K562 (cell line): ENCODE data around the gene NEB. TPM values are rescaled to one million over a fixed set of nuclear protein-coding genes. Genes with fewer than 3 reads are reported as not detected.

Source experiments
- ATAC-seq: fragments of 200-7000 bp; cut with Tn5 transposase; 3 replicates; pipeline ENCODE4 v1.9.1; 2020; ENCODE audit warnings: moderate library complexity
- BruUV-seq: library from RNA; stranded (reverse); fragments of 400-500 nt; replicated peaks from 2 replicates; lab custom pipeline; 2021; lab: Mats Ljungman, UMichigan
- CTCF ChIA-PET: fragments of 300-600 bp; formaldehyde crosslinking; extraction: SDS; loops from one replicate; lab custom pipeline; 2021; ENCODE audit warnings: low intra/inter-chr PET ratio; lab: Yijun Ruan, JAX
- POLR2A ChIA-PET: fragments of 300-600, 350-650 bp; sonication (Branson Sonifier 250); formaldehyde crosslinking; extraction: SDS; loops from one replicate; lab custom pipeline; 2021; ENCODE audit warnings: antibody characterized with exemption, inconsistent platforms; lab: Yijun Ruan, JAX
- DNase-seq, 4 experiments: peaks; one replicate each; pipeline versions ENCODE4 v3.0.0 to v3.0.0-alpha.2; 2011 to 2018; ENCODE audit warnings: low spot score in 3 of 4, mixed read lengths in 3 of 4; ENCODE audit errors: extremely low read depth in 1 of 4
- FAIRE-seq: peaks from 2 replicates; lab custom pipeline; 2011; peaks lifted over from hg19 to GRCh38; lab: Jason Lieb, UNC
- H2AFZ ChIP-seq: 2 replicates; pipeline ENCODE4 v1.6.0; 2011; ENCODE audit warnings: low read depth, low read length, control low read depth, inconsistent platforms
- H3K27ac ChIP-seq: fragments of 200-600 bp; 3 replicates; pipeline ENCODE4 v1.8.0; 2011; ENCODE audit warnings: low read depth, mild to moderate bottlenecking, control low read depth, inconsistent platforms, low read length, moderate library complexity, mixed read lengths; ENCODE audit errors: extremely low read depth
- H3K27me3 ChIP-seq, 2 experiments: fragments of 300-600 bp in 1 of 2; 2 replicates in 1 of 2; 3 replicates in 1 of 2; pipeline versions ENCODE4 v1.6.0 to v1.8.0; 2011; ENCODE audit warnings: inconsistent platforms in 2 of 2, low read length in 2 of 2, mild to moderate bottlenecking in 1 of 2, mixed read lengths in 1 of 2, moderate library complexity in 1 of 2; ENCODE audit not compliant: control insufficient read depth in 2 of 2, insufficient read depth in 2 of 2
- H3K36me3 ChIP-seq: fragments of 300-600 bp; 3 replicates; pipeline ENCODE4 v1.8.0; 2011; ENCODE audit warnings: mild to moderate bottlenecking, low read length, inconsistent platforms; ENCODE audit not compliant: control insufficient read depth, insufficient read depth
- H3K4me1 ChIP-seq, 2 experiments: fragments of 200-600 bp in 1 of 2; replicated peaks in 1 of 2; 2 replicates in 1 of 2; 3 replicates in 1 of 2; pipeline versions ENCODE4 v1.5.1 to v1.8.0; 2011; ENCODE audit warnings: inconsistent platforms in 2 of 2, low read length in 2 of 2, mild to moderate bottlenecking in 1 of 2, mixed read lengths in 1 of 2, moderate library complexity in 1 of 2; ENCODE audit not compliant: control insufficient read depth in 2 of 2, insufficient read depth in 2 of 2
- H3K4me2 ChIP-seq: 2 replicates; pipeline ENCODE4 v1.6.1; 2011; ENCODE audit warnings: low read length, control low read depth, inconsistent platforms, mixed read lengths; ENCODE audit not compliant: insufficient read depth
- H3K4me3 ChIP-seq: fragments of 200-600 bp; sonication (generic), shearing (Covaris generic); 2 replicates; pipeline ENCODE4 v1.5.1; 2016; ENCODE audit warnings: control low read depth, inconsistent platforms
- H3K79me2 ChIP-seq: fragments of 200-600 bp; 3 replicates; pipeline ENCODE4 v1.8.0; 2011; ENCODE audit warnings: low read length, inconsistent platforms; ENCODE audit not compliant: control insufficient read depth, insufficient read depth
- H3K9ac ChIP-seq, 2 experiments: 2 replicates each; pipeline versions ENCODE4 v1.6.0 to v1.6.1; 2011; ENCODE audit warnings: low read depth in 2 of 2, low read length in 2 of 2, control low read depth in 1 of 2, inconsistent platforms in 1 of 2, mild to moderate bottlenecking in 1 of 2, mixed read lengths in 1 of 2; ENCODE audit not compliant: insufficient read depth in 1 of 2
- H3K9me1 ChIP-seq: one replicate; pipeline ENCODE4 v1.6.0; 2011; ENCODE audit warnings: inconsistent platforms, mild to moderate bottlenecking, low read length, moderate library complexity; ENCODE audit not compliant: control insufficient read depth, insufficient read depth
- H3K9me3 ChIP-seq: replicated peaks from 2 replicates; pipeline ENCODE4 v1.5.1; 2011; ENCODE audit warnings: low read depth, low read length, inconsistent platforms; ENCODE audit not compliant: control insufficient read depth, insufficient read depth
- H4K20me1 ChIP-seq: replicated peaks from 2 replicates; pipeline ENCODE4 v1.6.1; 2011; ENCODE audit warnings: low read length, inconsistent platforms, mixed read lengths; ENCODE audit not compliant: control insufficient read depth, insufficient read depth
- ARID4B ChIP-seq: sonication (generic); formaldehyde crosslinking; IDR thresholded peaks from 2 replicates; pipeline ENCODE4 v1.8.0; 2022; ENCODE audit warnings: mild to moderate bottlenecking, missing genetic modification reagents
- ATF1 ChIP-seq, 2 experiments: fragments of 450-650 bp in 1 of 2; IDR thresholded peaks; 2 replicates each; pipeline ENCODE4 v1.6.1; 2016; ENCODE audit warnings: missing compliant biosample characterization in 1 of 2, missing genetic modification characterization in 1 of 2
- BHLHE40 ChIP-seq: IDR thresholded peaks from 2 replicates; pipeline ENCODE4 v1.6.1; 2011; ENCODE audit warnings: low read length, improper control_type of control experiment
- CBFA2T2 ChIP-seq: fragments of 450-650 bp; conservative IDR thresholded peaks from 2 replicates; pipeline ENCODE4 v1.6.1; 2017; ENCODE audit warnings: mild to moderate bottlenecking
- E2F4 ChIP-seq: sonication (generic); formaldehyde crosslinking; IDR thresholded peaks from 2 replicates; pipeline ENCODE4 v1.8.0; 2022; ENCODE audit warnings: mild to moderate bottlenecking, low read depth, missing genetic modification reagents
- GMEB1 ChIP-seq: fragments of 250-450 bp; sonication (Bioruptor Pico); IDR thresholded peaks from 2 replicates; pipeline ENCODE4 v1.4.0; 2020; ENCODE audit warnings: mild to moderate bottlenecking
- HNRNPK ChIP-seq: fragments of 200-400 bp; formaldehyde crosslinking; IDR thresholded peaks from one replicate; pipeline ENCODE4 v1.6.1; 2018; ENCODE audit warnings: mild to moderate bottlenecking, low read depth, low read length; ENCODE audit not compliant: poor library complexity, severe bottlenecking
- NR2C2 ChIP-seq, 2 experiments: fragments of 200-800 bp in 1 of 2; sonication (Bioruptor generic) in 1 of 2; sonication (generic) in 1 of 2; formaldehyde crosslinking in 1 of 2; IDR thresholded peaks; 2 replicates each; pipeline versions ENCODE4 v1.6.1 to v1.8.0; 2016 to 2022; ENCODE audit warnings: mild to moderate bottlenecking in 1 of 2, missing compliant biosample characterization in 1 of 2, missing genetic modification characterization in 1 of 2, missing genetic modification reagents in 1 of 2
- PHB2 ChIP-seq: fragments of 450-650 bp; IDR thresholded peaks from 2 replicates; pipeline ENCODE4 v1.6.1; 2017; ENCODE audit warnings: low read depth
- TAF7 ChIP-seq: fragments of 450-650 bp; IDR thresholded peaks from 2 replicates; pipeline ENCODE4 v1.6.1; 2016; ENCODE audit warnings: missing genetic modification characterization, missing compliant biosample characterization
- TBP ChIP-seq: optimal IDR thresholded peaks from 2 replicates; pipeline ENCODE3; 2011; ENCODE audit warnings: low read depth, low read length, improper control_type of control experiment
- THAP12 ChIP-seq: fragments of 250-450 bp; sonication (Bioruptor Pico); IDR thresholded peaks from 2 replicates; pipeline ENCODE4 v1.9.0; 2021; ENCODE audit warnings: mild to moderate bottlenecking, inconsistent platforms
- ZNF140 ChIP-seq: fragments of 250-450 bp; sonication (Bioruptor Pico); IDR thresholded peaks from 2 replicates; pipeline ENCODE4 v1.8.0; 2021; ENCODE audit warnings: moderate library complexity, mild to moderate bottlenecking, inconsistent platforms
- WGBS: fragments of 100-300 bp; shearing (Covaris generic); methylation state at CpG from one replicate; pipeline ENCODE4 v1.1.6; 2016; ENCODE audit warnings: low coverage, mixed read lengths; ENCODE audit not compliant: insufficient coverage; ENCODE audit errors: missing lambda C conversion rate; 5-methylcytosine and 5-hydroxymethylcytosine counted together
- in situ Hi-C: fragments of 300-500 bp; cut with MboI; formaldehyde crosslinking; loops from 4 replicates; pipeline ENCODE4 v1.15.0; 2018; ENCODE audit warnings: inconsistent platforms, mixed read lengths
- intact Hi-C: fragments of 100-400 bp; cut with micrococcal nuclease; formaldehyde crosslinking; loops from 2 replicates; pipeline ENCODE4 v1.14.2; 2022
- polyA plus RNA-seq, 8 experiments: library from polyadenylated mRNA; depleted of rRNA in 4 of 8; stranded (reverse) in 5 of 8; unstranded in 3 of 8; fragments of >200 nt; fragmentation: Nextera tagmentation in 2 of 8; fragmentation: Illumina TruSeq in 1 of 8; extraction: Ambion mirVana in 2 of 8; extraction: Trizol in 1 of 8; gene quantifications; 2 replicates each; pipeline versions ENCODE4 v1.2.1 to v1.2.3, GENCODE V29; 2011 to 2014; ENCODE audit warnings: inconsistent platforms in 1 of 8, missing spikeins in 1 of 8
- total RNA-seq, 7 experiments: library from RNA; depleted of rRNA in 6 of 7; stranded (reverse); fragments of >200 nt in 6 of 7; fragmentation: Illumina TruSeq in 2 of 7; extraction: Trizol in 2 of 7; gene quantifications; 2 replicates each; pipeline versions ENCODE4 v1.2.1 to v1.2.3, GENCODE V29; 2011 to 2021; ENCODE audit warnings: low replicate concordance in 1 of 7

The NEB gene
- total and polyA plus RNA-seq, 9 of the 15 experiments (the other 6 are each of a cell fraction or from before 2014, with no cell fraction given): 1.7 to 3.8 (median 2.9) TPM

- in situ Hi-C loops: no loop called here
- no peak for FAIRE-seq
- H3K4me2 ChIP-seq: no peak overlapping the region
- TF ChIP-seq ARID4B (CRISPR knock-in tag) (no peak), HNRNPK (no peak), BHLHE40 (no peak), TBP (no peak), E2F4 (CRISPR knock-in tag) (no peak), PHB2 (no peak), GMEB1 (CRISPR knock-in tag) (no peak), THAP12 (CRISPR knock-in tag) (no peak), TAF7 (tag) (no peak), ATF1 (CRISPR knock-in tag; IDR thresholded peaks at IDR 0.05) (no peak), ATF1 (tag; IDR thresholded peaks at IDR 0.05) (no peak), CBFA2T2 (no peak), NR2C2 (CRISPR knock-in tag; IDR thresholded peaks at IDR 0.05) (no peak), NR2C2 (tag; IDR thresholded peaks at IDR 0.05) (no peak), ZNF140 (CRISPR knock-in tag) (no peak)
These were observed 182.7 kb downstream of the NEB start for GRCh38 chr2:151551556-151551955.

More at GRCh38 chr2:151551556-151551955, 182.7 kb downstream of the NEB start:
- Histone ChIP-seq H3K9me3 (no peaks in the 10 kb centered on the region), H3K27me3 (no peaks in the 10 kb centered on the region), H3K79me2 (no peaks in the 10 kb centered on the region), H4K20me1 (no peaks in the 10 kb centered on the region), H3K27ac (no peak overlapping the region), H3K4me1 (no peaks in the 10 kb centered on the region; a peak in 1 of 5 replicates), H2AFZ (no peak overlapping the region), H3K9me1 (no peaks in the 10 kb centered on the region), H3K36me3 (no peaks in the 10 kb centered on the region), H3K9ac (no peak overlapping the region), H3K4me3 (no peak overlapping the region)
- DNase-seq (no peak), ATAC-seq (no peak)
- intact Hi-C loops: no loop called here
- WGBS: 15% methylated on average over 5 of the region's 5 CpGs
- POLR2A ChIA-PET: interaction anchor here (0.7 to 1.4 kb wide), 3 partner anchors 9 to 10 kb away, joined by 3 read pairs; no protein-coding TSS in a partner anchor
- CTCF ChIA-PET: no interaction called here
- no TSS peak for BruUV-seq
